Glutamatergic neuron (in vitro differentiated cells): ENCODE data around the gene UMODL1. TPM values are rescaled to one million over a fixed set of nuclear protein-coding genes. Genes with fewer than 3 reads are reported as not detected.

Experiments used
- DNase-seq: peaks from one replicate; pipeline ENCODE4 v3.0.0; 2022
- H3K27ac Mint-ChIP-seq: one replicate; pipeline ENCODE4 v1.8.0; 2020; ENCODE audit warnings: mild to moderate bottlenecking, mixed read lengths, inconsistent platforms; ENCODE audit not compliant: unreplicated experiment
- H3K27me3 Mint-ChIP-seq: one replicate; pipeline ENCODE4 v1.8.0; 2020; ENCODE audit warnings: mild to moderate bottlenecking, moderate library complexity, mixed read lengths, inconsistent platforms; ENCODE audit not compliant: unreplicated experiment
- H3K36me3 Mint-ChIP-seq: one replicate; pipeline ENCODE4 v1.8.0; 2020; ENCODE audit warnings: mild to moderate bottlenecking, mixed read lengths, inconsistent platforms; ENCODE audit not compliant: unreplicated experiment
- H3K4me1 Mint-ChIP-seq: one replicate; pipeline ENCODE4 v1.8.0; 2020; ENCODE audit warnings: mild to moderate bottlenecking, low read depth, mixed read lengths, inconsistent platforms; ENCODE audit not compliant: unreplicated experiment
- H3K4me3 Mint-ChIP-seq: one replicate; pipeline ENCODE4 v1.8.0; 2020; ENCODE audit warnings: mild to moderate bottlenecking, mixed read lengths, inconsistent platforms; ENCODE audit not compliant: unreplicated experiment
- H3K9me3 Mint-ChIP-seq: one replicate; pipeline ENCODE4 v1.8.0; 2020; ENCODE audit warnings: mild to moderate bottlenecking, moderate library complexity, mixed read lengths, inconsistent platforms; ENCODE audit not compliant: unreplicated experiment
- total RNA-seq: library from RNA; stranded (reverse); fragmentation: NEBNext Ultra II Directional; extraction: Animal tissue kit (Norgen Biotek cat#: 25700); gene quantifications from one replicate; pipeline ENCODE4 v1.2.1, GENCODE V29; 2021; ENCODE audit not compliant: unreplicated experiment
- TF ChIP-seq, protein P1 (sequence below): fragments of 200-600 bp; sonication (generic); IDR thresholded peaks from one replicate; pipeline ENCODE4 v1.5.0; 2021; ENCODE audit not compliant: partially characterized antibody, unreplicated experiment

UMODL1 gene
- total RNA-seq, 1 donor from 2014 or later: not detected

DNA sequence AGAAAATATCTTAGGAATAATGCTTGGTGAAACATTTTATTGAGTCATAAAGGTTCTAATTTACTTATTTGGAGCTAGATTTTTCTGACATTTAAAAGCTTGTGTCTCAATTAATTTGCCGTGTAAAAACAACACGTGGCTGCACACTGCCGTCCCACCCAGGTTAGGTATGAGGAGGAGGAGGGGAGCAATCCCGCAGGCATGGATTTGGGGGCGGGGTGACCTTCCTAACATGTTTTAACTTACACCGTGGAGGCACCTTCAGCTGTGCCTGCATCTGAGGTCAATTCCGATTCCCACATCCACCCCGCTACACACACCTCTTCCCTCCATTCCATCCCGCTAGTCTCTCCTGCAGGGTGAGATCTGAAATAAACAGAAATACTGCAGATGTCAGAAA lies 28.5 kb upstream of the UMODL1 start:
- Mint-ChIP-seq H3K36me3 (no peaks in the 10 kb centered on the region), H3K9me3 (peaks cover 6% of the 10 kb centered on the region), H3K4me1 (peaks cover 2% of the 10 kb centered on the region), H3K4me3 (no peak overlapping the region), H3K27ac (no peak overlapping the region), H3K27me3 (peaks cover 10% of the 10 kb centered on the region)
- TF ChIP-seq, protein P1, sequence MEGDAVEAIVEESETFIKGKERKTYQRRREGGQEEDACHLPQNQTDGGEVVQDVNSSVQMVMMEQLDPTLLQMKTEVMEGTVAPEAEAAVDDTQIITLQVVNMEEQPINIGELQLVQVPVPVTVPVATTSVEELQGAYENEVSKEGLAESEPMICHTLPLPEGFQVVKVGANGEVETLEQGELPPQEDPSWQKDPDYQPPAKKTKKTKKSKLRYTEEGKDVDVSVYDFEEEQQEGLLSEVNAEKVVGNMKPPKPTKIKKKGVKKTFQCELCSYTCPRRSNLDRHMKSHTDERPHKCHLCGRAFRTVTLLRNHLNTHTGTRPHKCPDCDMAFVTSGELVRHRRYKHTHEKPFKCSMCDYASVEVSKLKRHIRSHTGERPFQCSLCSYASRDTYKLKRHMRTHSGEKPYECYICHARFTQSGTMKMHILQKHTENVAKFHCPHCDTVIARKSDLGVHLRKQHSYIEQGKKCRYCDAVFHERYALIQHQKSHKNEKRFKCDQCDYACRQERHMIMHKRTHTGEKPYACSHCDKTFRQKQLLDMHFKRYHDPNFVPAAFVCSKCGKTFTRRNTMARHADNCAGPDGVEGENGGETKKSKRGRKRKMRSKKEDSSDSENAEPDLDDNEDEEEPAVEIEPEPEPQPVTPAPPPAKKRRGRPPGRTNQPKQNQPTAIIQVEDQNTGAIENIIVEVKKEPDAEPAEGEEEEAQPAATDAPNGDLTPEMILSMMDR: no peak
- DNase-seq: no peak

DNA sequence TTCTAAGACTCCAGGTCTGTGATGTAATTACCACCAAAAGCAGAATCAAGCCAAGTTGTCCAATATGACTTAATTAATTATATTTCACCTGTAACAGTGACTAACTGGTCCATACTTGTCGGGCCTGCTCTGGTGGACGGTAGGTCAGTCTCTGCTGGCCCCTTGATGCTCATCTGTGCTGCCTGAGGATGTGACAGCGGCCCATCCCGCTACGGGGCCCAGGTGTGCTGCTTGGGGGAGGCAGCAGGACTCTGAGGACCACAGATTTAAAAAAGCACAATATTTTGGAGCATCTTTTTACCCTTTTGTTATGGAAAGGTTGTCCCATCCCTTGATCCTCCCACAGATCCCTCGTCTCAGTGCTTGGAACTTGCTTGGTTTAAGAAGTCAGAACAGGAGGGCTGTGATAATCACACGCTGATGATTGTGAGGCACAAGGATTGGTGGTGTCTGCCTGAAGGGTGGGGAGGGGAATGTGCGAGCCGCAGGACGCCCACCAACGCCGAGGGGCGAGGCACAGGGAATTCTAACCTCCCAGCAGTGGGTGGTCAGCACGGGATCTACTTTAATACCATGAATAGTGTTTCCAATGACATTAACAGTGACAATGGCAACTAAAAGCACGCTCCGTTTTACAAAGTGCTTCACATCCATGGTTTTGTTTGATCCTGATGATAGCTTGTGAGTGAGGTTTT lies 27.8 kb upstream of the UMODL1 start:
- H3K27me3 Mint-ChIP-seq: peaks cover 10% of the 10 kb centered on the region
- H3K27ac Mint-ChIP-seq: no peak overlapping the region
- H3K4me1 Mint-ChIP-seq: peaks cover 2% of the 10 kb centered on the region
- no peak for DNase-seq
- no peaks in the 10 kb centered on the region for H3K36me3 Mint-ChIP-seq
- H3K4me3 Mint-ChIP-seq: no peak overlapping the region
- TF ChIP-seq, protein P1: no peak
- H3K9me3 Mint-ChIP-seq: peaks cover 6% of the 10 kb centered on the region

DNA sequence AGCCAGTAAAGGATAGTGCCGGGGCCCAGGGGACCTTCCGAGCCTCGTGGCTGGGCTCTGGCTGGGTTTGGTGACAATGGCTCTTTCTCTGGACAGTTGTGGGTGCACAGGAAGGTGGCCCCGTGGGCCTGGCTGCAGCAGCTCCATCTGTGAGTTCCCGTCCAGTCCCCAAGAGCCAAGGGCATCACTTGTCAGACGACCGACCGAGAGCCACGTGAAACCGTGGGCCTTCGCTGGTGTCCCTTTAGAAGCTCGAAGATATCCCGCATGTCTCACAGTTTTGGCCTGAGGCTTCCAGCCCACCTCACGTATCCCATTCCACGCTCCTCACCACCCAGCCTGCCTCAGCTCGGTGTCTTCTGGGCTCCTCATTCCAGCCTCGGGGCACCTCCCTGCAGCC lies 27.2 kb upstream of the UMODL1 start:
- Mint-ChIP-seq H3K27me3 (peaks cover 10% of the 10 kb centered on the region), H3K36me3 (no peaks in the 10 kb centered on the region), H3K4me1 (peaks cover 2% of the 10 kb centered on the region), H3K9me3 (peaks cover 6% of the 10 kb centered on the region), H3K4me3 (no peak overlapping the region), H3K27ac (no peak overlapping the region)
- no peak for DNase-seq
- TF ChIP-seq, protein P1: no peak

DNA sequence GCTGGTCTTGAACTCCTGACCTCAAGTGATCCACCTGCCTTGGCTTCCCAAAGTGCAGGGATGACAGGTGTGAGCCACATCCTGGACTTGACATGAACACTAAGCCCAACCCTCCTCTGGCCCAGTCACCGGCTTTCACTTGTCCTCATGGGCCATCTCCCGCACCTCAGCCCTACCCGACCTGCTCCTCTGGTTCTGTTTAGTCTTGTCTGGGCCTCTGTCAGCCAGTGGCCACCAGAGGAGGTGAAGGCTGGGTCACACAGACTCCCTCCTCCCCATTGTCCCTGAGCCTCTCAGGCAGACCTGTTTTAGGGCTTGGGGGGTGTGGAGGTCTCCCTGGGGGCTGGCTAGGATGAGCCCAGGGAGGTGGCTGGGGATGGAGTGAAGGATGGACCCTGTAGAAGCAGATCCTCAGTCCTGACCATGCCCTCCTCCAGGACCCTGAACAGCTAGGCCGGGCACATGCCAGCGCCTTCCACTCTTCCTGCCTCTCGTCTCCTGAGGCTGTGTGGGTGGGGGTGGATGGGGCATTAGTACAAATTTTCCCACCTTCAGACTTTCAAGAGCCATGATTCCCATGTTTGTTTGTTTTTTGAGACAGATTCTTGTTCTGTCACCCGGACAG lies 26.1 kb upstream of the UMODL1 start:
- no peaks in the 10 kb centered on the region for H3K36me3 Mint-ChIP-seq
- H3K4me1 Mint-ChIP-seq: peaks cover 2% of the 10 kb centered on the region
- H3K4me3 Mint-ChIP-seq: no peak overlapping the region
- H3K9me3 Mint-ChIP-seq: peaks cover 6% of the 10 kb centered on the region
- DNase-seq: no peak
- H3K27ac Mint-ChIP-seq: no peak overlapping the region
- peaks cover 10% of the 10 kb centered on the region for H3K27me3 Mint-ChIP-seq
- TF ChIP-seq, protein P1: no peak

DNA sequence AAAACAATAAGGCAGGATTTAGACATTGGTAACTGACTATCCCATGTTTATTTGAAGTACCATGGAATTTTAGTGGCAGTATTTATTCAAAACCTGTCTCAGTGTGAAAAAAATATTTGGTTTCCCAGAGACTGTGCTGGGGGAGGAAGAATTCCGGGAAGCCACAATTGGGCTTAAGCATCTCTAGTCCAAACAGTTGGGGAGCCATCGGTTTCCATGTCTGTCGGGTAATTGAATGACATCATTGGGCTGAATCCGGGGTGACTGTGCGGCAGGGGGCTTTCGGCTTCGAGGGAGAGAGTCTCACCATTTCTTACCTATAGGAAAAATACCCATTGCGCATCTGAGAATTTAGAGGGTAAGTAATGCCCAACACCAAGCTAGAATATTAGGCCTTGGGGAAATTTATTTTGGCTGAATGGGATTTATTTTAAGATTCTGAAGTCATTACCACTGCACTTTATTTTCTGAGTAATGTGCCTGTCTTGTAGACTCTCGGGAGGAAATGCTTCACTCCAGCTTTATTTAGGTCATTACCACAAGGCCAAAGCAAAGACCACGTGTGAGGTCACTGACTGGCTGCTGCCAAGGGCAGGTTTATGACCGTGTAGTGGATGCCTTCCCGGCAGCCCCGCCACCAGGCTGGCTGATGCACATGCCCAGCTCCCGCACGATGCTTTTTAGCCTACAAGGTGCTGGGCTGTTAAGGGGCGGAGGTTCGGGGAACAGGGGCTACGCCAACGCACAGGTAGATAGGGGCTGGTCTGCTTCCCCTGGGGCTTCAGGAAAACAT lies 23.1 kb upstream of the UMODL1 start:
- no peak for DNase-seq
- Mint-ChIP-seq H3K36me3 (peaks cover 1% of the 10 kb centered on the region), H3K9me3 (peaks cover 3% of the 10 kb centered on the region), H3K4me3 (no peak overlapping the region), H3K27me3 (peaks cover 4% of the 10 kb centered on the region), H3K27ac (no peak overlapping the region), H3K4me1 (no peaks in the 10 kb centered on the region)
- TF ChIP-seq, protein P1: no peak
